Stomach (tissue), 4 donors: ENCODE results near the gene PLA2G4A.

Experiments
- CTCF ChIP-seq, 7 experiments: fragments of 450-650 bp in 4 of 7; fragments of 200-600 bp in 3 of 7; sonication (generic) in 3 of 7; IDR thresholded peaks; one replicate each; pipeline ENCODE4 v1.5.1; 2016 to 2019; ENCODE audit warnings: antibody characterized with exemption in 7 of 7, control low read depth in 2 of 7, mild to moderate bottlenecking in 1 of 7
- POLR2A ChIP-seq, 4 donors: fragments of 450-650 bp; IDR thresholded peaks; one replicate each; pipeline ENCODE4 v1.6.1; 2016; ENCODE audit warnings: antibody characterized with exemption in 4 of 4, control low read depth in 2 of 4, mild to moderate bottlenecking in 1 of 4, moderate library complexity in 1 of 4

GRCh38 chr1:186819563-186819962, 9.2 kb upstream of the PLA2G4A start:
- no peak for TF ChIP-seq CTCF (IDR thresholded peaks at IDR 0.05)
- no peak for TF ChIP-seq POLR2A (IDR thresholded peaks at IDR 0.05)
